Osteoblast (primary cell): ENCODE measurements around the gene BAZ2B. TPM values are rescaled to one million over a fixed set of nuclear protein-coding genes. Genes with fewer than 3 reads are reported as not detected.

Experiments used
- DNase-seq: peaks from one replicate; pipeline ENCODE4 v3.0.0; 2011; ENCODE audit warnings: low spot score, mixed read lengths; ENCODE audit not compliant: insufficient read length; ENCODE audit errors: missing footprints
- H2AFZ ChIP-seq: 2 replicates; pipeline ENCODE4 v1.6.0; 2011; ENCODE audit warnings: mild to moderate bottlenecking, low read length
- H3K27ac ChIP-seq: 2 replicates; pipeline ENCODE4 v1.5.1; 2011; ENCODE audit warnings: mild to moderate bottlenecking, low read depth, low read length, moderate library complexity
- H3K27me3 ChIP-seq: 2 replicates; pipeline ENCODE4 v1.6.0; 2012; ENCODE audit warnings: mild to moderate bottlenecking, control low read depth, inconsistent platforms, low read length, moderate library complexity; ENCODE audit not compliant: insufficient read depth
- H3K36me3 ChIP-seq: 2 replicates; pipeline ENCODE4 v1.5.1; 2011; ENCODE audit warnings: mild to moderate bottlenecking, low read length, control low read depth, moderate library complexity; ENCODE audit not compliant: insufficient read depth
- H3K4me1 ChIP-seq: 2 replicates; pipeline ENCODE4 v1.5.1; 2011; ENCODE audit warnings: mild to moderate bottlenecking, low read length, control low read depth, moderate library complexity; ENCODE audit not compliant: insufficient read depth
- H3K4me2 ChIP-seq: 2 replicates; pipeline ENCODE4 v1.6.0; 2011; ENCODE audit warnings: mild to moderate bottlenecking, low read length; ENCODE audit not compliant: insufficient read depth
- H3K4me3 ChIP-seq: fragments of 200-600 bp; sonication (generic); 3 replicates; pipeline ENCODE4 v1.5.1; 2012; ENCODE audit warnings: mild to moderate bottlenecking, low read length, inconsistent platforms; ENCODE audit not compliant: insufficient read depth
- H3K79me2 ChIP-seq: 2 replicates; pipeline ENCODE4 v1.6.0; 2012; ENCODE audit warnings: mild to moderate bottlenecking, low read length, control low read depth, inconsistent platforms; ENCODE audit not compliant: insufficient read depth
- H3K9me3 ChIP-seq: 2 replicates; pipeline ENCODE4 v1.5.1; 2011; ENCODE audit warnings: low read depth, low read length, control low read depth
- H4K20me1 ChIP-seq: 2 replicates; pipeline ENCODE4 v1.6.0; 2012; ENCODE audit warnings: mild to moderate bottlenecking, low read length, control low read depth; ENCODE audit not compliant: insufficient read depth
- CTCF ChIP-seq: IDR thresholded peaks from 2 replicates; pipeline ENCODE4 v1.5.1; 2011; ENCODE audit warnings: mild to moderate bottlenecking, low read depth, low read length, moderate library complexity; ENCODE audit errors: extremely low read depth
- total RNA-seq: library from RNA; depleted of rRNA; stranded (reverse); fragments of >200 nt; gene quantifications from 2 replicates; pipeline ENCODE4 v1.2.3, GENCODE V29; 2012

Gene BAZ2B
- total RNA-seq, 1 donor = 59.4 TPM

GRCh38 chr2:159441182-159441581 lies 175.2 kb downstream of the BAZ2B start:
- Histone ChIP-seq H3K4me1 (no peaks in the 10 kb centered on the region), H3K27me3 (no peaks in the 10 kb centered on the region), H3K9me3 (no peaks in the 10 kb centered on the region), H2AFZ (no peak overlapping the region), H3K27ac (no peak overlapping the region), H3K79me2 (no peaks in the 10 kb centered on the region), H3K36me3 (peaks cover 19% of the 10 kb centered on the region), H3K4me2 (no peak overlapping the region), H3K4me3 (no peak overlapping the region), H4K20me1 (no peaks in the 10 kb centered on the region)
- no peak for DNase-seq
- no peak for TF ChIP-seq CTCF

GRCh38 chr2:159439421-159439820 lies 176.9 kb downstream of the BAZ2B start:
- Histone ChIP-seq H3K4me1 (no peaks in the 10 kb centered on the region), H3K27me3 (no peaks in the 10 kb centered on the region), H3K27ac (no peak overlapping the region), H3K79me2 (no peaks in the 10 kb centered on the region), H3K4me2 (no peak overlapping the region), H2AFZ (no peak overlapping the region), H3K4me3 (no peak overlapping the region), H3K36me3 (peaks cover 9% of the 10 kb centered on the region), H4K20me1 (no peaks in the 10 kb centered on the region), H3K9me3 (no peaks in the 10 kb centered on the region)
- TF ChIP-seq CTCF = no peak
- no peak for DNase-seq

- H3K4me3 ChIP-seq = no peak overlapping the region
- no peak for DNase-seq
- no peak for TF ChIP-seq CTCF
- no peaks in the 10 kb centered on the region for H3K79me2 ChIP-seq
- no peaks in the 10 kb centered on the region for H3K9me3 ChIP-seq
- peaks cover 9% of the 10 kb centered on the region for H3K36me3 ChIP-seq
- H3K4me1 ChIP-seq = no peaks in the 10 kb centered on the region
- H4K20me1 ChIP-seq = no peaks in the 10 kb centered on the region
- H3K4me2 ChIP-seq = no peak overlapping the region
- no peak overlapping the region for H3K27ac ChIP-seq
- H2AFZ ChIP-seq = no peak overlapping the region
- no peaks in the 10 kb centered on the region for H3K27me3 ChIP-seq
Observed at GRCh38 chr2:159438720-159439353, 177.5 kb downstream of the BAZ2B start.

GRCh38 chr2:159438284-159438683 lies 178.1 kb downstream of the BAZ2B start:
- no peak overlapping the region for H3K4me2 ChIP-seq
- no peaks in the 10 kb centered on the region for H3K27me3 ChIP-seq
- no peaks in the 10 kb centered on the region for H3K9me3 ChIP-seq
- no peaks in the 10 kb centered on the region for H4K20me1 ChIP-seq
- DNase-seq = no peak
- no peak overlapping the region for H3K4me3 ChIP-seq
- peaks cover 9% of the 10 kb centered on the region for H3K36me3 ChIP-seq
- no peaks in the 10 kb centered on the region for H3K79me2 ChIP-seq
- H3K4me1 ChIP-seq = no peaks in the 10 kb centered on the region
- H2AFZ ChIP-seq = no peak overlapping the region
- TF ChIP-seq CTCF = no peak
- H3K27ac ChIP-seq = no peak overlapping the region
